GM19238 (cell line): ENCODE data around the gene PSMD2.

ENCODE experiments used
- DNase-seq: peaks from one replicate; pipeline ENCODE4 v3.0.0; 2011; ENCODE audit warnings: low spot score; ENCODE audit not compliant: insufficient read length

PSMD2 gene

DNA sequence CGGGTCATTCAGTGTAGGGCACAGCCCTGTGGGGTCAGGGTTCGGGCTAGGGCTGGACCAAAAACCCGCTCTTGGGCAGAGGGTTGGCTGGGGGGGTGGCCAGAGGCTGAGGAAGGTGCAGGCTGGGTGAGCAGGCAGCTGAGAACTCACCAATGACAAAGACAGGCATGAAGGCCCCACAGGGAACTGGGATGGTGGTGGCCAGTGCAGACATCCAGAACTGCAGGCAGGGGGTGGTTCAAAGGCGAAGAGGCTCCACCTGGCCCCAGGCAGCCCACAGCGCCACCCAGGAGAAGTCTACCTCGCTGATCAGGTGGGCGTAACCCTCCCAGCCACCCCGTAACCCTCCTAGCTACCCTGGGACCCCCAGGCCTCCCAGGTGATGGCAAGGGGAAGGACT is 55.7 kb downstream of the PSMD2 start:
- no peak for DNase-seq

DNA sequence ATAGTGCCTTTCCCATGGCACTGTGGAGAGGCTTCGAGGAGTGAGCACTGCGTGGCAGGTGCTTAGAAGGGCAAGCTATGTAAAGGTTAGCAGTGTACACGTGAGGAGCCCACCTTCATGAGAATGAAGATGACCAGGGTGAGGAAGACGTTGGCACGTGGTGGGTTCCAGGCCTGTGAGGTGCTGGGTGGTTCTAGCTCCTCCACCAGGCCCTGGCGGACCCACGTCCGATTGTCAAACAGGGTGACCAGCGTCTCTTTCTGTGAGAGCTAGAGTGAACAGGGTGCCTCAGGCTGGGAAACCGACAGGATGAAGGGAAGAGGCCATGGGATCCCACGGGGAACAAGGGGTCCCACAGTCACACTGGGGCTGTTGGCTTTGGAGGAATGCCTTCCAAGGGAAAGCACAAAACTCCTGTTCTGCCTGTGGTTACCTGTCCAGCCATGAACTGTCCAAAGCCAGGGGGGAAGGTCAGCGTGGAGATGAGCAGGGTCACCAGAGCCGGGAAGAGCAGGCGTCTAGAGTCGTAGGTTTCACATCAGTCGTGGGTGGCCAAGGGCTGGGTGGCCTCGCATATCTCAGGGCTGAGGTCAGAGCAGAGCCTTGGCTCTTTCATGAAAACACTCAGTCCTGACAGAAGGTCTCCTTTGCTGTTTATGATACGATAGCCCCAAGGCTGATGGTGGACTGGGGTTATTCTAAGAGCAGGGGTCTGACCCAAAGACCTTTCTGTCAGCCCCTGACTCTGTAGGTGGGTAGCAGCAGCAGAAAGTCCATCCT is 56.4 kb downstream of the PSMD2 start:
- DNase-seq: no peak

DNA sequence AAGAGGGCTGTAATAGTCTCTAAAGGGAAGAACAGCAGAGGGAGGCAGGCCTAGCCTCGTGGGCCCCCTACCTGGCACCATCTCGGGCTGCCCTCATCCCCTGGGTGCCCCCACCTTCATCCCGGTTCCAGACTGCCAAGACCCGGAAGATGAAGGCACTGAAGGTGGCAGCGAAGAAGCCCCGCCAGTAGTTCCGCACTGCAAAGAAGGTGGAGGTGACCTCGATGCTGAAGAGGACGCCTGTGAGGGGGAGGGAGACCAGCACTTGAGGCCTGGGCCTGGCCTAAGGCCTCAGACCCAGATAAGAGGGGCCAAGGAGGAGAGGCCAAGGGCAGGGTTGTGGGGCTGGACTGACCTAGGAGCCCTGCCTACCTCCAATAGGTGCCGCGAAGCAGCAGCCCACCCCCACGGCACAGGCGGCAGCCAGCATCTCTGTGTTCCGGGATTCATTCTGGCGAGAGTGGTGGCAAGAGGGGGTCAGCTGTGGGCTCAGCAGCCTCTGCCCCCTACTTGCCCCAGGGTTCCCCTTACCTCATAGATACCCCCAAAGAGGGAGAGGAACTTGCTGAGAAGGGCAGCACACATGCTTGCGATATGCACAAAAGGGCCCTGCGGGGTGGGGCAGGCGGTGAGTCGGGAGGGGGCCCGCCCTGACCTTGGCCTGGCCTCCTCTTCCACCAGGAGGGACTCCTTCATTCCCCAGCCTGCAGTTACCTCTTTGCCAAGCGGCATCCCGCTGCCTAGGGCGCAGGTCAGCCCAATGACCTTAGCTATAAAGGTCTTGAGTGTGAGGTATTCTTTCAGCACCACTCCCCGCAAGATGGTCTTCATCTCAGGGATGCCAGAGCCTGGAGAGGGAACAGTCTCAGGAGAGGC is 58.4 kb downstream of the PSMD2 start:
- no peak for DNase-seq

DNA sequence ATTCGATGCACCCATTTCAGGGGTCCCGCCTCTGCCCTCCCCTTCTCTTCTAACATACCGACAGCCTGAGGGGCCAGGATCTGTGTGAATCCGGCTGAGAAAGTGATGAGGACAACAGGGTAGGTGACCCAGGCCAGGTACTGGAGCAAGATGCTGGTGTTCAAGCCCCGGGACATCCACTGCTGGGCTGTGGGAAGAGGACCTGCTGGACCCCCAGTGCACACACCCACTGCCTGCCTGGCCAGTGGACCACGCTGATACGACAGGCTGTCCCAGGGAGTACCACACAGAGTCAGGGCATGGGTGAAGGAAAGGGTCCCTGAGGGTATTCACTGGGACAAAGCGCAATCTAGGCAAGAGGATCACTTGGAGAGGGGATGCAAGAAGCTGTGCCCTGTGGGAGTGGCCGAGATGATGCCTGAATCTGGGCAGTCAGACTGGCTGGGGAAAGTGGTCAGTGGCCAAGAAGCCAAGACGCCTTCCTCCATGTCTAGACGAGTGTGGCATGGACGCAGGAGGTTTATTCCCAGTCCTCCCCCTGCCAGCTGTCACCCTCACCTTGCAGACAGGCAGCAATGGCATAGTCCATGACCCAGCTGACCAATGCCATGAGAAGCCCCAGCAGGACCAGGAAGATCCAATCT is 59.2 kb downstream of the PSMD2 start:
- no peak for DNase-seq
